GDM1 (cell line): ENCODE data around the gene ADH5.
"Not testable (repeated sequence)": the region's sequence is repeated elsewhere in the genome, so short reads cannot be mapped to it uniquely, and the experiment has no call there.

Experiments
- DNase-seq: peaks from one replicate; lab custom pipeline; 2025; lab: John Stamatoyannopoulos, UW

ADH5 gene

DNA sequence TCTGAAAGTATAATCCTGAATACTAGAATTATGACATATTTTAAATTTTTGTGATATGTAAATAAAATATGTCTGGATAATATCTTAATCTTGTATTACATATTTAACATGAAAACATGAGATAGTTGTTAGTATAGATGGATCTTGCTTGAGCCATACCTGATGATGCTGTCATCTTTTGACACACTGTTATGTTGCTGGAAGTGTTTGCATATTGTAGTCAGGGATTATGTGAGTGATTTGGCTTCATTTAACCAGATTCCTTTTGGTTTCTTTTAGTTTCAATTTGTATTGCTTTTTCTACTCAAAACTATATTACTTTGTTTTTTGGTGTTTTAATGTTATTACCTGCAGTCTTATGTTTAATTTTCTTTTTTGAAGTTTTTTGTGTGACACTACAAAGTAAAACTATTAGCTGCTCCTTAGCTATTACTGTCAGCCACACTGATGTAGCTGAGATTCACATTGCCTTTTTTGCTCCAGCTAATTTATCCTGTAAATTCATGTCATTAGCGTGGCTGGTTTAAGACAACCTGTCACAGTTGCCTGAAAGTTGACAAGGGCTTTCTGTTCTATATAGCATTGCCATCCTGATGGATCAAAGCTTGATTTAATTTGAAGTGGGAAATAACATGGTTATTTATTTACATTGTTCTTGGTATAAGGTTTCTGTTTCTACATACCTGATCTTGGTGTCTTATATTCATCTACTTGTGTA lies 59.4 kb downstream of the ADH5 start:
- no peak for DNase-seq

DNA sequence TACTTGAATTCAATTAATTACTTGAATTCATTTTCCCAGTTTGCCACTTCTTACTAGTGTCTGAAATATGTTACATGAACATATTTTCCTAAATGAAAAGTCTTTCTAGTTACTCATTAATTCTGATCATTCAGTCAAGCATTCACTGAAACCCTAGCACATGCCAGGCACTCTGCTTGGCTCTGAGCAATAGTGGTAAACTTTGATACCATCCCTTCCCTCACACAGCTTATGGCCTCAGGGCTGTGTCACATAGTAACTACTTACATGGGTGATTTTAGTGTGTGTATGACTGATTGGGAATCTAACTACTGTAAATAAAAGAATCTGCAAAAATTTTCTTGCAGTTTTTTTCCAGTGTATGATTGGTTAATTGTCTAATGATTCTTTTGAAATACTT lies 60.4 kb downstream of the ADH5 start:
- no peak for DNase-seq

DNA sequence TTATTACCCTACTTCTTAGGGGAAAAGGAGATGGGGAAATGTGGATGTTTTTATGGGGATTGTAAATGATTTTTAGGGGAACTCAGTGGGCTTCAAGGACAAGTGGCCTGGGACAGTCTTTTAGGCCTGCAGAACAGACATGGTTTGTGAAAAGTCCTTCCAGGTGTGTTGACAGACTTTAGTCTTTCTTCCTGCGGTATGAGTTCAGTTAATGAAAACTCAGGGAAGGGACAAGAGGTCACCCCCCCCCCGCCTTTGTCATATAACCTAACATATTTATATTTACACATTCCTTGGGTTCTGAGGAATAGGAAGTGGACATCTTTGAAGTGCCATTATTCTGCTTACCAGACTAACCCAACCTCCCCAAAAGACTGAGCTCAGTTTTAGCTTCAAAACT lies 61.3 kb downstream of the ADH5 start:
- DNase-seq = no peak

DNA sequence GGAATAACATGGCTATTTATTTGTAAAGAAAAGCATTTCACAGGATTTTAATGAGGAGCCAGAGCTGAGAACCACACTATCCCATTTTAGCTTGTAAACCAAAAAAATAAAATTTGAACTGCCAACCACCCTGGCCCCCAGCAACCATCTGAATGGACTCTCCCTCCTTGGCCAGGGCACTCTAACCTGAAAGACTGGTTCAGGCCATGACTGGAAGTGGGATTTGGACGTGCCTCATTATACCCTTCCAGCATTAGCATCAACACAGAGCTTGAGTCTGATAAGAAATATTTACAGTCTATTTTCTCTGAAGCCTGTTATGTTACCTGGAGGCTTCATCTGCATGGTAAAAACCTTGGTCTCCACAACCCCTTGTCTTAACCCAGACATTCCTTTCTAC lies 63.1 kb downstream of the ADH5 start:
- DNase-seq = no peak

DNA sequence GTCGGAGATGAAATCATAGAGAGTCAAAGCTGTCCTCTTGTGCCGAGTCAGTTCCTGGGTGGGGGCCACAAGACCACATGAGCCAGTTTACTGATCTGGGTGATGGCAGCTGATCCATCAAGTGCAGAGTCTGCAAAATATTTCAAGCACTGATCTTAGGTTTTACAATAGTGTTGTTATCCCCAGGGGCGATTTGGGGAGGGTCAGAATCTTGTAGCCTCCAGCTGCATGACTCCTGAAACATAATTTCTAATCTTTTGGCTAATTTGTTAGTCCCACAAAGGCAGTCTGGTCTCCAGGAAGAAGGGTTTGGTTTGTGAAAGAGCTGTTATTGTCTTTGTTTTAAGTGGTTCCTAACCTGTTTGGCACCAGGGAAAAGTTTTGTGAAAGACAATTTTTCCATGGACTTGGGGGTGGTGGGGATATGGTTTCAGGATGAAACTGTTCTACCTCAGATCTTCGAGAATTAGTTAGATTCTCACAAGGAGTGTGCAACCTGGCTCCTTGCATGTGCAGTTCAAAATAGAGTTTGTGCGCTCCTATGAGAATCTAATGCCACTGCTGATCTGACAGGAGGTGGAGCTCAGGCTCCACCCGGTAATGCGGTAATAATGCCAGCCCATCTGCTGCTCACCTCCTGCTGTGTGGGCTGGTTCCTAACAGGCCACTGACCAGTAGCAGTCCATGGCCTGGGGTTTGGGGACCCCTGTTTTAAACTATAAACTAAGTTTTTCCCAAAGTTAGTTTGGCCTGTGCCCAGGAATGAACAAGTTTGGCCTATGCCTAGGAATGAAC lies 63.9 kb downstream of the ADH5 start:
- no peak for DNase-seq

DNA sequence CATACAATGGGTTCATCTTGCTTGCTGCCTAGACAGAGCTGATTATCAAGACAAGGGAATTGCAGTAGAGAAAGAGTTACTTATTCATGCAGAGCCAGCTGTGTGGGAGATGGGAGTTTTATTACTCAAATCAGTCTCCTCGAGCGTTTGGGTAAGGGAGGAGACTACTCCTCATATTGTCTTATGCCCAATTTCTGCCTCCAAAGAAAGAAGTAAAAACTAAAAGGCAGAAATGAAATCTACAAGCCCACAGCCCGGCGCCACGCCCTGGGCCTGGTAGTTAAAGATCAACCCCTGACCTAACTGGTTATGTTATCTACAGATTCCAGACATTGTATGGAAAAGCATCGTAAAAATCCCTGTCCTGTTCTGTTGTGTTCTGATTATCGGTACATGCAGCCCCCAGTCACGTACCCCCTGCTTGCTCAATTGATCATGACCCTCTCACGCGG lies 64.8 kb downstream of the ADH5 start:
- DNase-seq = not testable (repeated sequence)

DNA sequence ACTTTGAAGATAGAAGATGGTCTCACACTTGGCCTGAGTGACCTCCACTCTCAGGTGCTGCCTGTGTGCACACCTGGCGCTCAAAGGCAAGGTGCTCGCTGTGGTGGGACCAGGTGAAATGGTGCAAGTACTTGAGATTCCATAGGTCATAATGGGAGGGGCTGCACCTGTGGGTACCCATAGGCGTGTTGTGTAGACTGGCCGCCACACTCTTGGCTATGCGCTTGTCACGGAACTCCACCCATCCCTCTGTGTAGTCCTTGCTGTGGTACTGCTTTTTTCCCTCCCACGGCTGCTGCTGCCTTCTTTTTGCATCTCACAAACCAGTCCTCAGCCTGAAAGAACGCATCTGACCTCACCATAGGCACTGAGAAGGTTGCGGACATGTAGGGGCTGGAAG lies 66.0 kb downstream of the ADH5 start:
- no peak for DNase-seq

DNA sequence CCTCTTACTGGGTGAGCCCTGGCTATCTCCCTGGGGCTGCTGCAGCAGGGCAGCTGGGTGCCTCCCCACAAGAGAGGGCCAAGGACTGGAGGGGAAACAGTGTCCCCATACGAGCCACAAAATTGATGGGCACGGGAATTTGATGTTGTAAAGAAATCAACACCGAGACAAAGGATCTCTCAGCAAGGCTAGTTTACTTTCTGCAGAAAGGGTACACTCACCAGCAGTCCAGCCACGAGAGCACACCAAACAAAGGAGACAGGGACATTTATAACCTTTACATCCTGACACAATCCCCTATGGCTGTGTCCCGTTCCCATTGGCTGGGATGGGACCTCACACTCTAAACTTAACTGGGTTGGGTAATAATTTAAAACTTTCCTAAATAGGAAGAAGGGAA lies 67.2 kb downstream of the ADH5 start:
- no peak for DNase-seq
